GM18867 (cell line): ENCODE results near the gene SLC22A3.

ENCODE experiments used
- ATAC-seq: cut with Tn5 transposase; IDR thresholded peaks from one replicate; pipeline ENCODE4 v1.9.1; 2021; ENCODE audit warnings: mild to moderate bottlenecking, moderate library complexity; ENCODE audit not compliant: unreplicated experiment

The SLC22A3 gene

GRCh38 chr6:160333101-160333500 is 15.1 kb upstream of the SLC22A3 start:
- no peak for ATAC-seq

DNA sequence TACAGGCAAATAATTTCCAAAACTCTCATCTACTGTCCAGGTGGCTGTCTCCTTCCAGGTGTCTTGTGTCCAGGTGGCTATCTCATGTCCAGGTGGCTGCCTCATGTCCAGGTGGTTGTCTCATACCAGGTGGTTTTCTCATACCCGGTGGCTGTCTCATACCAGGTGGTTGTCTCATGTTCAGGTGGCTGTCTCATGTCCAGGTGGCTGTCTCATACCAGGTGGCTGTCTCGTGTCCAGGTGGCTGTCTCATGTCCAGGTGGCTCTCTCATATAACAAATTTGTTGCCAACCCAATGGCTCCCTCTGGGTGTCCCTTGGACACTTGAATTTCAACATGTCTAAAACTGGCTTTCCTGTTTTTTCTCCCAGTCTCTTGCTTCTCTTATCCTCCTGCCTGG is 14.3 kb upstream of the SLC22A3 start:
- ATAC-seq = no peak

DNA sequence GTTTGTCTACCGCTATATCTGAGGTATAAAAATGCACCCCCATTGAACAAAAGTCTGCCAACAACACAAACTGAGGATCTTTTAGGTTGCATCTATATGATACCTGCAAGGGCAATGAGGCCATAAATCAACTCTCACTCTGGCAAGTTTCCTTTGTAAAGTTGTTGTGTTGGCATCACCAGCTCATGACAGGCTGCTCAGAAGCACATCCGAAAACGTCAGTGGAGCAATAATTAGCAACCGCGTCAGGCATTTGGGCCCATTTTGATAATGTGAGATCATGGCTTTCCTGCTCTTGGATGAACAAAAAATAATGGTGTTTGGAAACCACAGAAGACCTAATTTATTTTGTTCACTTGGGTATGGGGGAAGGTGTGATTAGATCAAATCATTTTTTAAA is 12.0 kb upstream of the SLC22A3 start:
- no peak for ATAC-seq

DNA sequence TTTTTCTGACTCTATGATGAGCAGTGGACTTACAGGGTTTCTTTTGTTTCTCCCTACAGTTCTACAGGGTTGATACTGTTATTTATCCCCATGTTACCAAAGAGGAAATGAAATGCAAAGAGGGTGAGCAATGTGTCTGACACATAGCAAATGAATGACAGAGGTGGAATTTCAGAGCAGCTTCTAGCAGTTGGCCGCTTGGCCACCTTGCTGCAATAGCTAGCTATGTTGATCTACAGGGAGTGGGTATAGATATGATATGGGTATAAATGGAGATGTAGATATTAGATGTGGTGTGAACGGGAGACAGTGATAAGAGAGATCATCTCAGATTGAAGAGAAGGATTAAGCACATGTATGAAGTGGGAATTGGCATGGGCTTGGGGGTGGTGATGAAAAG is 10.9 kb upstream of the SLC22A3 start:
- ATAC-seq = no peak

DNA sequence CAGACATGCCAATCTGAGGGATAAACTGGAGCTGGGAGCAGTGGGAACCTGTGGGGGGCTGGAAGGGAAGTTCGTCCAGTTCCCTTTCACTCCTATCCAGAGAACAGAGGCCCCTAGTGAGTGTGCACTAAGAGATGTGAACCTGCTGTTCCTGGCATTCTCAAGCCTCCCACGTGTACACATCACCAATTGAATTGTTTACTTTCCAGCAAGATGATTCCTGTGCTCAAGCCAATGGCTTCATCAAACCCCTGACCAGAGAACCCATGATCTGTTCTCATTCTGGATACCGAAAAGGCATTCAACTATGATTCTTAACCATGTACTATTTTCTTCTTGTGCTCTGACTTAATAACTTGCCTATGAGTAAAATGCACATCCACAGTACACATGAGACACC is 10.2 kb upstream of the SLC22A3 start:
- ATAC-seq = no peak

GRCh38 chr6:160343144-160343543 is 5.0 kb upstream of the SLC22A3 start:
- ATAC-seq = no peak

DNA sequence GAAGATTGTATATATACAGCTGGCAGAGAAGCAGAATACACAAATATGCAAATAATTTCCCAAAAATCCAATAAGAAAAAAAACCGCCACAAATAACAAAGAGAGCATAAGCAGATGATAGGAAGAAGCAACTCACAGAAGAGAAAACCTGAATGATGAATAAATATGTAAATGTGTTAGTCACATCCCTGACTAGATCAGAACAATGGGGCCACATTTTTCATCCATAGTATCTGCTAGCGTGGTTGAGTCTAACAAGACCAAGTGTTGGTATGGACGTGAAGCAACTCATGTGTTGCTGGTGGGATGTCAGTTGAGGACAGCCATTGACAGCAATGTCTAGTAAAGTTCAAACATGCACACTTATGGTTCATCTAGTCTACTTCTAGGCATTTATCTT is 3.9 kb upstream of the SLC22A3 start:
- ATAC-seq = no peak

DNA sequence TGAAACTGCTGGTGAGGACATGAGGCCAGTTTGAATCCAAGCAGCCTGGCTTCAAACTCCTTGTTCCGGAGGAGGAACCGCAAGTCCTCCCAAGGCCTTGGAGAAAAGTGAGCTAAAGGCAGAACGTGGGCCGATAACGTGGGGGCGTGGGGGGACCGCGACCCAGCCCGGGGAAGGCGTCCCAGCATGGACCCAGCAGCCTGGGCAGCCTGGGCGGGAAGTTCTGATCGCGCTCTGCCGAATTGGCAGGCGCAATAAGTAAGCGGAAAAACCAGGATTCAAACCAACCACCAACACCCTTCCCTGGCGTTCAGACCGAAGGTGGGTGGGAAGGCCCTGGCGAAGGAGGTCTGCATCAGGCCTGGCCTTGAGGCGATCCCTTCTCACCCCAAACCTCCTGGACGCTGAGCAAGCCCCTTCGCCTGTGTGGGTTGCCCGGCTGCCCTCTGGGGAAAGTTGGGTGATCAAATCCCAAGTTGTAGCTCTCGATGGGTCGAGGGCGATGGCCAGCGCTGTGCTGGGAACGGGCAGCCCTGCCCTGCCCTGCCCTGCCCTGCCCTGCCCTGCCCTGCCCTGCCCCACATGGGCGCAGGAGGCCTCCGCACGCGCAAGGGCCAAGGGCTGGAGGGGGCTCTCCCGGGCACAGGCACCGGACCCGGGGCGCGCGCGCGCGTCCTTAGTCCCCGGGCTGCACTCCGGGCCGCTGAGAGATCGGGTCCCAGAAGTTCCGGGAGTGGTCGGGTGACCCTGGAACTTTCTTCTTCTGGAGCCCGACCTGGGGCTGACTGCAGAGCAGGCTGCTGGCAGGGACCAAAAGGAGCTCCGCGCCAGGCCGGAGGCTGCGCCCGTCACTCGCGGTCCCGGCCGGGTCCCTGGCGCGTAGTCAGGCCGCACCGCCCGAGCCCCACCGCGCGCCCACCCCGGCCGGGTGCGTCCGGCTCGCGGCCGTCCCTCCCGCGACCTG is 637 bp upstream of the SLC22A3 start:
- no peak for ATAC-seq

- no peak for ATAC-seq
These were observed 853 bp downstream of the SLC22A3 start for GRCh38 chr6:160349020-160349441.

DNA sequence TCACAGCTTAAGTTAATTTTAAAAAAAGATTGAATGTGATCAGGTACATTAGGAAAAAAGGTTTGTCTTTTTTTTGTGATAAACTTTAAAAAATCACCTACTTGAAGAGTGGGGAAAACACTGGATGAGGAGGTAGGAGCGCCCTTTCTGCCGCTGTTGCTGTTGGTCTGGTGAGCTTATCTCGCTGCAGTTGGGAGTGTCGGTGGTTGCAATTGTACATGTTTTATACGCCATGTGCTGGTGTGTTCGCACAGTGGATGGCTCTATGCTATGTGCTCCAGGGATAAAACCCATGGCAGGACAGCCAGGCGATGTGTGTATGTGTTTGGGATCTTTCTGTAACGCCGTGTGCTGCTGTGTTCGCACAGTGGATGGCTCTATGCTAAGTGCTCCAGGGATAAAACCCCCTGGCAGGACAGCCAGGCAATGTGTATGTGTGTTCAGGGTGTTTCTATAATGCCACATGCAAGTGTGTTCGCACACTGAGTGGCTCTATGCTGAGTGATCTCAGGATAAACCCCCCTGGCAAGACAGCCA is 1.7 kb downstream of the SLC22A3 start:
- no peak for ATAC-seq

- ATAC-seq = no peak
These were observed 5.8 kb downstream of the SLC22A3 start for GRCh38 chr6:160353950-160354496.

DNA sequence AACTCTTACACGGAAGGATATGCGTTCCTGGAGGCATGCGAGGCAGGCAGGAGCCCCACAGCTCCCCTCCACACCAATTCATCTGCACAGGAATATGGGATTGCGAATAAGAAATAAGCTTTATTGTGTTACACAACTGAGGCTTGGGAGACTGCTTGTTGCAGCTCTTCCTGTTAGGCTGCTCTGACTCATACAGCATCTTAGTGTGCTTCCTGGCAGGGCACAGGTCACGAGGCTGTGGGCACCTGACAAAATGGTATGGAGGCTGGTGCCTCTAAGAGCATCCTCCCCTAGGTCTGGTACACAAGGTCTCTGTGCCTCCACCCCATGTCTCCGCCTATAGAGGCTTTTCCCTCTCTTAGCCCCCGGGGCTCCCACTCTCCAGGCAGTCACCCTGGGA is 6.8 kb downstream of the SLC22A3 start:
- ATAC-seq = no peak

DNA sequence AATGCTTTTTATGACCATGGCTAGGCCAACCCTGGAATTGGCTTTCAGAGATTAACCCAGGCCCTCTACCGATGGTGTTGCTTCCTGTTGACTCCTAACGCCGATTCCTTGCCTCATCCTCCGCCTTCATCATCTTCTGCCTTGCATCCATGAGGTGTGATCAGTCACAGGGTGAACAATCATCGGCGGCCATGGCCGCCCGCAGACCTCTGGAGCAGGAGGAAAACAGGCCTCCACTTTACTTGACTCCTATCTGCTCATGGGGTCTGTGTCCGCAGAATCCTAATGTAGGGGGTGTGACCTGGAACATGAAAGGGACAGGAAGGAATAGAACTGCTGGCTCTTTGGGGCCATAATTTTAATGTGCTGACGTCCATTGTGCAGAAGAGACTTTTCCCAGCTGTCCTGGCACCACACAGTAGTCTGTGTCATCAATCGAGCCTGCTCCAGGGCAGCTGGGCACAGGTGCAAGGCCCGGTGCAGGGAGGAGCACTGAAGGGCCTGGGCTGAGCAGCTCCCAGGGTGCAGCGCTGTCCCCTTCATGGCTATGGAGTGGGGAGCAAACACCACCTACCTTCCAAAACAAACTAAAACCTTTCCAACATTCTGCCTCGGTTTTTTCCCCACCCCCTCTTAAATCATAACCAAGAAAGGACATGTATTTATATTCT is 8.0 kb downstream of the SLC22A3 start:
- no peak for ATAC-seq

DNA sequence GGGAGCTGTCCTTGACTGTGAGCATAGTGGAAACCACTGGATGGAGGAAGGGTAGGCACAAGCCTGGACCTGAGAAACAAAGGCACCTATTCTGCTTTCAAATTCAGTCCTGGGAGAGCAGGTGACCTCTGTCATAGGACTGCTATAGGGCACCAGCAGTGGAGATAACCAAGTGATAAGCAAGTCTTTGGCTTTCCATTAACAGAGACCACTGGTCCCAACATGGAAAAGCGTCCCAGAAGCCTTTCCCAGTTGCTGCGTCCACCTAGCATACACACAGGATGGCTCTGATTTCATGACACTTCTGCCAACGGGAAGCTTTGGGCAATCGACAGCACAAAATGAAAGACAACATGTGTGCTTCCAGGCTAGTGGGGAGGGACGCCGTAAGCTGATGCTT is 8.9 kb downstream of the SLC22A3 start:
- ATAC-seq = no peak

DNA sequence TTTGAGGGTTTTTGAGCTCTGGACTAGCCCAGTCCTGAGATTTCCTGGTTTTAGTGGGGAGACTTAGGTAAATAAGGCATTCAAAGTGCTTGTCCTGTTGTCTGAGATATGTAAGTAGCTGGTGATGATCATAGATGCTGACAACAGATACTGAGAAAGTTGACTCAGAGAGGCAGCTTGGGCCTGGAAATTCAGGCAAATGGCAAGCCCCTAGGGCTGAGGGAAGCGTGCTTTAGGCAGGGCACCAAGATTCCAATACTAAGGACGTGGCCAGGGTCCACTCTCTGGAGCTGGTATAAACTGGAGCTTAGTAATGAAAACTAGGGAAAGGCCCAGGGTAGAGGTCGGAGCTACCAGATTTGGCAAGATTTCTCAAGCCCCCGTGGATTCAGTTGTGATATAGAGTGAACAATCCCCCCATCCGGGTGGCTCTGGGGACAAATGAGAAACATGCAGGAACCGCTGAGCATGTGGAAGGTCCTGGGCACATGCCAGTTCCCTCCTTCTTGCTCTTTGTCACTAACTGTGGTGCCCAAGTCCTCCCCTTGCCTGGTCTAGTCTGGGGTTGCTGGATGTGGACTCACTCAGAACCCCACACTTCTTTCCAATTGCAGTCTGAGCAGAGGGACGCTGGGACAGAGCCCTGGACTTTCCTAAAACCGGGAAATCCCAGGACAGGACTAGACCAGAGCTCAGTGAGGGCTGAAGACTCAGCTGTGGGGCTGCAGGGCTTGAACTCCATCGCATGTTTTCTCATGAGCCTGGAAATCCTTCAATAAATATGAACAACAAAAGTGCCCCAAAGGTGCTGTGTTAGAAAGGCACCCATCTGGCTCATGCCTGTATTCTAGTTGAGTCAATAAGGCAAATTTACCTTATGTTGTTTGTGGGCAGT is 10.3 kb downstream of the SLC22A3 start:
- no peak for ATAC-seq

DNA sequence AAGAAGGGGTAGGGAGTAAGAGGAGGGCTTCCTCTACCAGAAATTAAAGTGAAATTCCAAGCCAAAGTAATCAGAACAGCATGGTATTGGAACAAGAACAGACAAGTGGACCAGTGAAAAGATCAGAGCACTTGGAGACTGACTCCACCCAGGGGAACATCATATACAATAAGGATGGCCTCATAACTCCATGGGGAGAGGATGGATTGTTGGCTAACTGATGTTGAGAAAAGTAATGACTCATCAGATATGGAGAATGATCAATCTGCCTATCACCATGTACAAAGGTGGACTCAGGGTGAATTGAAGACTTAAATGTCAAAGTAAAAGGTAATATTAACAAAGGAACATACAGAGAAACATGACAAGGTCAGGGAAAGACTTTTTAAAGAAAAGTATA is 12.8 kb downstream of the SLC22A3 start:
- no peak for ATAC-seq

GRCh38 chr6:160362556-160362955 is 14.4 kb downstream of the SLC22A3 start:
- ATAC-seq = no peak

GRCh38 chr6:160363016-160363996 is 15.1 kb downstream of the SLC22A3 start:
- no peak for ATAC-seq

DNA sequence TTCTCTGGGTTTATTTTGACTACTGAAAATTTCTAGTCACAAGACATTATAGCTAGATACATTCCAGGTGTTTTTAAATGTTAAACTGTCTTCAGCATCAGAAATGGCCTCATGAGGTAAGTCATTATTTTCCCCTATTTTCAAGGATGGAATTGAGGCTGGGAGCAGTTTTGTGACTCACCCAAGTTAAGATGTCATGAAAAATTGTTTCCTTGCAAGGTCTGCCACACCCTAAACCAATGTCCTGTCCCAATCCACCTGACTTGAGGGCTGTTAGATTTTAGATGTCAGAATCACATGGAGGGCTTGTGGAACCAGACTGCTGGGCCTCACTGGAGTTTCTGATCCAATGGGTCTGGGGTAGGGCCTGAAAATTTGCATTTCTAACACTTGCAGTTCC is 16.9 kb downstream of the SLC22A3 start:
- no peak for ATAC-seq
